GM18858 (cell line): ENCODE measurements around the gene DLX3.
"Not testable (repeated sequence)": the region's sequence is repeated elsewhere in the genome, so short reads cannot be mapped to it uniquely, and the experiment has no call there.

Experiments used
- ATAC-seq: cut with Tn5 transposase; IDR thresholded peaks from one replicate; pipeline ENCODE4 v1.9.1; 2021; ENCODE audit not compliant: unreplicated experiment

DLX3 gene

DNA sequence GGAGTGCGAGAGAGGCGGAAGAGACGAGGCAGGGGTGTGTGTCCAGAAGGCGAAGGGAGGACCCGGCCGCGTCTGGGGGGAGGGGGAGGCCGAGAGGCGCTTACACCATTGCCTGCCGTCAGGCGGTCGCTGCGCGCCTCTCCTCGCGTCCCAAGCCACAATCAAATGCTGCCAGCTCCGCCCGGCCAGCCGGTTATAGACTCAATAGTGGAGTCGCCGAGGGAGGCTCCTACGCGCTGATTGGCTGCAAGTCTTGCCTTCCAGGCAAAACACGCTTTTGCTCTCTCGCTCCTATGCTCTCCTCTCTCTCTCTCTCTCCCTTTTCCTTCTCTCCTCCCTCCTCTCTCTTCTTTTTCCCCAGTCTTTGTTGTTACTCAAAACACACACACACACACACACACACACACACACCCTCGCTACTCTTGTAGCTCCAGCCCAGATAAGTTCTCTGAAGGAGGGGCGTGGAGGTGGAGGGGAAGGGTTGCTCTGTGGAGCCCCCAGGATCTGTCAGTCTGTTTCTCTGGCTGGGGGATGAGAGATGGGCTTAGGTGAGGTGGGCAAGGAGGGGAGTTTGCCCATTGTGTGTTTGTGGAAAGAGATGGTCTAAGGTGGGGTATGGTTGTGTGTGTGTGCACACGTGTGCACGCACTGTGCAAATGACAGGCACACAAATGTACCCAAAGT, at the start of gene DLX3:
Gene DLX3 (minus strand): TSS at position 170 of the 684 bp plus-strand sequence. CDS start 226 bp downstream, outside the sequence.
- no peak for ATAC-seq

DNA sequence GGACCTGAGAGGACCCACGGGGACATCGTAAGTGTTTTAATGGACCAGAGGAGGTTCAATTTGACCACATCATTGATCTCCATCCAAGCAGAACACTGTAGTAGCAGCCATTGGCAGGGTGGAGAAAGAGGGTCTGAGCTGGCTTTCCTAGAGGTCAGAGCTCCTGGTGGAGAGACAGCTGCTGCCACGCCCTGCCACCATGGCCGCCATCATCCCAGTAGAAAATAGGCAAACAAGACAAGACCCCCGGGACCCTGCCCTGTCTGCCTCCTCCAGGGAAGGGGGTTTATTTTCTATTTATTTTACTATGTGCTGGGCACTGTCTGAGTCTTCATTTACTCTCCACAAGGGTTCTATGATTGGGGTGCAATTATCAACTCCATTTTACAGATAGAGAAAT, 49.5 kb upstream of the DLX3 start:
- ATAC-seq: no peak

DNA sequence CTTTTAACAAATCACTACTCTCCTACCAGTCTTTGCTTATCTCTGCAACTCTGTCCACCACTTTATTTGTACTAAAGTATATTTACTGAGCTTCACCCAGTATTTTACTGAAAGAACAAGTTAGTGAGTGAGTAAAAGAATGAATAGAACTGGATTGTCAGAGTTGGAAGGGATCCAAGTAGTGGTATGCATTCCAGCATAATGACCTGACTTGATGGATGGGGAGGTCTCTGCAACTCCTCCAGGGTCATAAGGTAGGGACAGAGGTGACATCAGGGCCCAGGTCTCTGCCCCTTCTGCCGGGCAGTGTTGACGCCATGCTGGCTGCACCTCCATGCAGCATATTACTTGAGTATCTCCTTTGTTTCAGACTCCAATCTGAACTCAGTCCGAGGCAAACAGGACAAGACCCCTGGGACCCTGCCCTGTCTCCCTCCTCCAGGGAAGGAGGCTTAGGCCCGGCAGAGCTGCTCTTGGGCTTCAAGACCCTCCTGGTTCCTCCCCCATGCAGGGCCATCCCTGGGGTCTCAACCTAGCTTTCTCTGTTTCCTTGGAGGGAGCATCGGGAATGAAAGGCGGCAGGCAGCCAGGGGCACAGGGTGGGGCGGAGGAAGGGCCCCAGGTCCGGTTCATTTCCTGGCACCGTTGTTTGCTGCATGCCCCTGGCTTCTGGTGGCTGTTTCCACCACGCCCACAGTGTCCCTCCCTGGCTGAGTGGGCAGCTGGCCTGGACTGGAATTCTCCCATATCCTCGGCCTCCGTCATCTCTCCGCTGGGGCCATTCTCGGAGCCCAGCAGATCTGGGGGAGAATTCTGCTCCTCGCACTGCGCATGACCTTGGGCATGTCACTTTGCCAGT, 48.5 kb upstream of the DLX3 start:
- ATAC-seq: no peak

DNA sequence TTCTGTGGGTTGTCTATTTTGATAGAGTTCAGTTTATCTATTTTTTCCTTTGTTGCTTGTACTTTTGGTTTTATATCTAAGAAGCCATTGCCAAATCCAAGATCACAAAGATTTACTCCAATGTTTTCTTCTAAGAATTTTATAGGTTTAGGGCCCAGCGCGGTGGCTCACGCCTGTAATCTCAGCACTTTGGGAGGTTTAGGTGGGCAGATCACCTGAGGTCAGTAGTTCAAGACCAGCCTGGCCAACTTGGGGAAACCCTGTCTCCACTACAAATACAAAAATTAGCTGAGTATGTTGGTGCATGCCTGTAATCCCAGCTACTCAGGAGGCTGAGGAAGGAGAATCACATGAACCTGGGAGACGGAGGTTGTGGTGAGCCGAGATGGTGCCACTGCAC, 47.2 kb upstream of the DLX3 start:
- ATAC-seq: no peak

DNA sequence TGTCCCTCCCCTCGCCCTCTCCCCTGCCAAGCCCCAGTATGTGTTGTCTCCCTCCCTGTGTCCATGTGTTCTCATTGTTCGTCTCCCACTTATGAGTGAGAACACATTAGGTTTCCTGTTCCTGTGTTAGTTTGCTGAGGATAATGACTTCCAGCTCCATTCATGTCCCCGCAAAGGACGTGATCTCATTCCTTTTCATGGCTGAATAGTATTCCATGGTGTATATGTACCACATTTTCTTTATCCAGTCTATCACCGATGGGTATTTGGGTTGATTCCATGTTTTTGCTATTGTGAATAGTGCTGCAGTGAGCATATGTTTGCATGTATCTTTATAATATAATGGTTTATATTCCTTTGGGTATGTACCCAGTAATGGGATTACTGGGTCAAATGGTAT, 45.5 kb upstream of the DLX3 start:
- ATAC-seq: not testable (repeated sequence)

DNA sequence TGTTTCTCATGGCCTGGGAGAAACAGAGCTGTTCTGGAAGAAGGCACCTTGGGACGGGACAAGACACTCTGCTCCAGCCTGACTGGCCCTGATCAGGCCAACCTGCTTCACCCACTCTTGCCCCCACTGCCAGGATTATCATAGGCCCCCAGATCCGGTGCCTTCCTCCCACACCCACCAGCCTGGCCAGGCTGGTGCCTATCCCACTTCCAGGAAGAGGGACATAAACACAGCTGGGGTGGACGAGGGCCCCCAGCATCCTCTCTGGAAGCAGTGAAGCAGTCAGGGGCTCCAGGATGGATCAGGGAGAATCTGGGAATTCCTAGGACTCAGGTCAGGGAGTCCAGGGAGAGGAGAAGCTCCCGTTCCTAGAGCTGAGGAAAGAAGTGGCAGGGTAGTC, 44.0 kb upstream of the DLX3 start:
- ATAC-seq: no peak

DNA sequence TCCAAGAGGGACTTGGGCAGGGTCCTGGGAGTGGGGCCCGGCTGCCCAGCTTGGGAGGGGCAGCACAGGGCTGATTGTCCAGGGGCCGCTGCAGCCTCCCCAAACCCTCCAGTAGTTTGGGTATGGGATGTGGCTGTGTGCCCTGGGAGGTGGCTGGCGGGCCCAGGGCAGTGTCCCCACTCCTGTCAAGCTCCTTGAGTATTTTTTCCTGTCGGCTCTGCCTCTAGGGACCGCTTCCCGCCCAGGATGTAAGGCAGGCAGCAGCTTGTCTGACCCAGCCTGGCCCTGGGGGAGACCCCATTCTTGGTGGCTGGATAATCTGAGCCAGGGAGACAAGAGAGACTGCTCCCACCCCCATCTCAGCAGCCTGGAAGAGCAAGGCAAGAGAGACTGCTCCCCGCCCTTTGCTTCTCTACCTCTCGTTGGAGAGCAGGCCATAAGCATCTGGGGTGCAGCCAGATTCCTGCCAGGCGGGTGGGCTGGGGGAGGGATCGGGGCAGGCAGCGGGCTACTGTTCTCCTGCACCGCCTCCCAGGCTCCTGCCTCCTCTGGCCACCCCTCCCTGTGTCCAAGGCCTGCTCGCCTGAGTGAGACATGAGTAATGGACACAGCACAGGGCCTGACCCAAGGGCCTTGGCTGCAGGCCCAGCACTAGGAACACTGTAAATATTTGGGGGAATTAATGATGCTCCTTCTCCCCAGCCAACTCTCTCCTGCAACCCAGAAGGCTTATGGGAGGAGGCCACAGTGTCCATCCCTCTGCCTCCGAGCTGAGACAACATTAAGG, 42.5 kb upstream of the DLX3 start:
- ATAC-seq: no peak

DNA sequence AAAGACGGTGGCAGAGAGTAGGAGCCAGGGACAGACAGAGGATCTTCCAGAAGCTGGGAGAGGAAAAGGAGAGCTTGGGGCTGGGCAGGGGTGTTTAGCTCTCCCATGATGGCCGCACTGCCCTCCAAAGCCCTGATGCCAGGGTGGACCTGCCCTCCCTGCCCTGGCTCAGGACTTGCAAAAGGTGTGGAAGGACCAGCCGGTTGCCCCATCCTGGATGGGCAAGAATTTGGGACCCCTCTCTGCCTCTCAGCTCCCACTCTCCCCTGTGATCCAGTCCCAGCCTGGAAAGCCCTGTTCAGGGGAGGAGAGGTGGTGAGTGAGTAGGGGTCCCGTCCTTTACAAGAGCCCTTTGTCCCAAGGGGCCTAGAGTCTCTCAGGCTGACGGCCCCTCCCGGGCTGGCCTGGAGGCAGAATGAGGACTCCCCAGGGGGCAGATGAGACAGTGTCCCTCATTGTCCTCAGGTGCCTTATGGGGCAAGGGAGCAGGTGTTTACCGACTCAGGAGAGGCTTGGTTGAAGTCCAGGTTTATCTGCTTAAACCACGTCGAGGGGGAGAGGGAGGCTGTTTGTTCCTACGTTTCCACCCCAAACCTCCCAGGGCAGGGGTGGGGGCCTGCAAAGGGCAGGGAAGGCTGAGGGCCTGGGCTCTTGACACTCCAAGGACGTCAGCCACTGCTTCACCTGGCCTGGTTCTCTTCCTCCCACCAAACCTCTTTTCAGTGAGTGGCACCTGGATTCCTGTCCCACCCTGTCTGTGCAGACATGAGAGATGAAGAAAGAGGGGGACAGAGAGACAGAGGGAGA, 41.6 kb upstream of the DLX3 start:
- no peak for ATAC-seq

DNA sequence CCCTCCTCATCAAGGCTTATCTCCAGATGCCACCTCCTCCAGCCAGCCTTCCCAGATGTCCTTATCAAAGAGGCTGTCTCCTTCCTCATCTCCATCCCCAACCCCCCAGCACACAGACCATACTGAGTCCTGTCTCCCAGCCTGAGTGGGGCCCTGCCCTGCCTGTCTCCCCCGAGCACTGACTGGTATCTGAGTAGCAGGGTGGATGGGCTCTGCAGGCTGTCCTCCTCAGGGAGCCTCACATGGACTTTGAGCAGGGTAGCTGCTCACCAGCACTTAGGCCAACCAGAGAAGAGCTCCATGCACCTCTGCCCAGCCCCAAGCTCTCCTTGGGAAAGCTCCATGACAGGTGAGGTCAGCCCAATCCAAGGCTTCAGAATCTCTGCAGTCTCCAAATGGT, 40.9 kb upstream of the DLX3 start:
- no peak for ATAC-seq

DNA sequence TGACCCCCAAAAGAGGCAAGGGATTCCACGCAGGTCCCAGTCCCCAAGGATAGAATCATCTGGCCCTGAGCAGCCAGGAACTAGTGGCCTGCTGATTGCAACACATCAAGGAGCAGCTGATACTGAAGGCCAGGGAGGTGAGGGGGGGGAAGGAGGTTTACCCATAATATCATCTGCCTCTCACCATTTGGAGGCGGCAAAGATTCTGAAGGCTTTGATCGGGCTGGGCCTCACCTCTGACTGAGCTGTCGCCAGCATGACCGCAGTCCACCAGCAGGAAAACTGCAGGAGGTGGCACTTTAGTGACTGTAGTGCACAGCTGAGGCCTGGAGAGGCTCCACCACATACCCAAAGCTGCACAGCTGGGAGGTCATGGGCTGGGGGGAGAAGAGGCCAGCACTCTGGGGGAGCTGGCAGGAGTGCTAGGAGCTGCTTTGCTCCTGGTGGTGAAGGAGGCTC, 40.4 kb upstream of the DLX3 start:
- no peak for ATAC-seq

DNA sequence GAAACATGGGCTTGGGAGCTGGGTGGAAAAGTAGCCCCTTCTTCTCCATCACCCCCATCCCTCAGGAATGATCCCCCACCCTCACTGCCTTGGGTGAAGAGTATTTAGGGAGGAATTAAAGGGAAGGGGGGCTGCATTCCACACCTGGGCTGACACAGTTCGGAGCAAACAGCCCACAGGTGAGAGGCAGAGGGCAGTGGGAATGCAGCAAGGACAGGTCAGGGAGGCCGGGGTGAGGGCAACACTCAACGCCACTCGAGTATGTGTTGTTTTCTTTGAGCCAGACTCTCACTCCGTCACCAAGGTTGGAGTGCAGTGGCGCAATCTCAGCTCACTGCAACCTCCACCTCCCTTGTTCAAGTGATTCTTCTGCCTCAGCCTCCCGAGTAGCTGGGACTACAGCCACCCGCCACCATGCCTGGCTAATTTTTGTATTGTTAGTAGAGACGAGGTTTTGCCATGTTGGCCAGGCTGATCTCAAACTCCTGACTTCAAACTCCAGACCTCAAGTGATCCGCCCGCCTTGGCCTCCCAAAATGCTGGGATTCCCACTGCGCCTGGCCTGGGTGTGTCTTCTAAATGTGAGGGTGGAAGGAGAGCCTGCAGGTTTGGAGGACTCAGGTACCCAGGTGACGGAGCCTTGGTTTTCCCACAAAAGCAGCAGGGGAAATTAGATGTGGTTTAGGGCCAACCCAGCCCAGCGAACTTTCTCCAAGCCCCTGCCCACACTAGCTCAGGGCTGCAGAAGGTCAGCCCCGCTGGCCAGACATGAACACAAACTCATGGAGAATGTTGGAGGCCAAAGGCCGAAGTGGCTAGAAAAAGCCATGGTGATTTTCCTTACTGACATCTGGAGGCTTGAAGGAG, 39.7 kb upstream of the DLX3 start:
- no peak for ATAC-seq

DNA sequence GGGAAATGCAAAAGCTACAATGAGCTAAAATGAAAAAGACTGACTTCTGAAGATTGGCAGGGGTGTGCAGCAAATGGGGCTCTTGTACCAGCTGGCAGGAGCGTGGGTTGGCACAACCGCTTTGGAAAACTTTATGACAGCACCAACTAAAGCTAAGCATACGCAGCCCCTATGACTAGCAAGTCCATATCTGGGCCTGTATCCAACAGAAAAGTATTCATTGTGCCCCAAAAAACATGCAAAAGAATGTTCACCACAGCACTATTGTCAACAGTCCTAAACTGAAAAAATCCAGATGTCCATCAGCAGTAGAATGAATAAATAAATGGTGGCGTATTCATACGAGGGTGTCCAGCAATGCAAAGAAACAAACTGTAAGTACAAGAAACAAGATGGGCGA, 38.3 kb upstream of the DLX3 start:
- ATAC-seq: no peak

DNA sequence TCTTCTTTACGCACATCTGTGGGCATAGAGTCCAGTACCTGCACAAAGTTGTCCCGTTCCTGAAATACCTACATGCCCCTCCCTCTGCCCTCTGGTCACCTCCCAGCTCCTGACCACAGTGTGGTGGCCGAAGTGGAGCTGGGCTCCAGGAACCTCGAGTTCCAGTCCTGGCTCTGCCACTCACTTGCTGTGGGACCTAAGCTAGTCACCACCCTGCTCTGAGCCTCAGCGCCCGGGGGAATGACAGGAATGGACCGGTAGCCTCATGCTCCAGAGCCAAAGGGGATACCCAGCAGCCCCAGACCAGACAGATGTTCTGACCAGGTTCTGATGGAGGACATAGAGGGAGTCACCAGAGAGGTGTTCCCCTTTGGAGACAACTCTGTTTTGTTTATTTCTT, 34.2 kb upstream of the DLX3 start:
- ATAC-seq: no peak

DNA sequence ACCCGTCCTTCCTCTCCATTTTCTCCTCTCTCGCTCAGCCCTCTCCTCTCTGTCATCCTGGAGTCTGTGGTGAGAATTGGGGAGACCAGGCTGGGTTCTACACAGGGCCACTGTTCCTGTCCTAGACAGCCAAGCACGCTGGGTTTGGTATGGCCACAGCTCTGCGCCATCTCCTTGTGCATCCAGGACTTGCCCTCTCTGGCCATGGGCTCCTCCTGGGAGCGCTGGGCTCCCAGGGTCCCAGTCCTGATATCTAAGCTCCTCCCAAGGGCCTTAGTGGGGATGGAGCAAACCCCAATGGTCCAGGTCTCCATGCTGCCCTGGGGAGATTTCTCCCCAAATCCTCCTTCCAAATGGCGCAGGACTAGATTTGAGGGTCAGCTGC, 33.7 kb upstream of the DLX3 start:
- no peak for ATAC-seq

DNA sequence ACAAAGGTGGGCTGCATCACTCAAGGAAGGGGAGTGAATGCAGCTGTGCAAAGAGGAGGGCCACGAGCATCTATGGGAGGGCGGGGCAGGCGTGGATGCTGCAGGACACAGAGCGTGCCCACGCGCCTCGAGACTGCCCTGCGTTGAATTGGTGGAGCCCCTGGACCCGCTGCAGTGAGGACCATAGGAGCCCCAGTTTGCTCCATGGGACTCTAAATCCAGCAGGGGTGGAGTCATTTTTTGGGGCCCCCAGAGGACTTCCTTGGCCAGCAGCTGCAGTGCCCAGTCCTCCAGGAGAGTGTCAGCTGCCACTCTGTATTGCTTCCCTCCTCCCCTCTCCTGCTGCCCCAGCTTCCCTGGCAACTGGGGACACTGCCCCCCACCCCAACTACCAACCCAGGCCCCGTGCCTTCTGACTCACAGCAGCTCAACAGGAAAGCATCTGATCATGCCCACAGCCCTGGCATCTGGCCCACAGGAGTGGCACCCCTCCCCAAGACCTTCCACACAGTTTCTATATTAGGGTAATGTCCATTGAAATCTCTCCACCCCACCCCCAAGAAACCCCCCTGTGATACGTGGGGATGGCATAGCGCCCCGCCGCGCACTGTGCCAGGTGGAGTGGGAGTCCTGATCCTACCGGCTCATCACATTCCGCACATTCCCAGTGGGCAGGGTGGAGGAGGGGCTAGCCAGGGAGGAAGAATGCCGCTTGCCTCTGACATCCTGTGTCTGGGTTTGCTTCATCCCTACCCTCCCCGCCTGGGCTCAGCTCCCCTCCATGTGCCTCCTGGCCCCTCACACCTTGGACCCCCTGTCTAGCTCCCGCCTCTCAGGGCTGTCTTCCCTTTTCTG, 33.1 kb upstream of the DLX3 start:
- no peak for ATAC-seq

DNA sequence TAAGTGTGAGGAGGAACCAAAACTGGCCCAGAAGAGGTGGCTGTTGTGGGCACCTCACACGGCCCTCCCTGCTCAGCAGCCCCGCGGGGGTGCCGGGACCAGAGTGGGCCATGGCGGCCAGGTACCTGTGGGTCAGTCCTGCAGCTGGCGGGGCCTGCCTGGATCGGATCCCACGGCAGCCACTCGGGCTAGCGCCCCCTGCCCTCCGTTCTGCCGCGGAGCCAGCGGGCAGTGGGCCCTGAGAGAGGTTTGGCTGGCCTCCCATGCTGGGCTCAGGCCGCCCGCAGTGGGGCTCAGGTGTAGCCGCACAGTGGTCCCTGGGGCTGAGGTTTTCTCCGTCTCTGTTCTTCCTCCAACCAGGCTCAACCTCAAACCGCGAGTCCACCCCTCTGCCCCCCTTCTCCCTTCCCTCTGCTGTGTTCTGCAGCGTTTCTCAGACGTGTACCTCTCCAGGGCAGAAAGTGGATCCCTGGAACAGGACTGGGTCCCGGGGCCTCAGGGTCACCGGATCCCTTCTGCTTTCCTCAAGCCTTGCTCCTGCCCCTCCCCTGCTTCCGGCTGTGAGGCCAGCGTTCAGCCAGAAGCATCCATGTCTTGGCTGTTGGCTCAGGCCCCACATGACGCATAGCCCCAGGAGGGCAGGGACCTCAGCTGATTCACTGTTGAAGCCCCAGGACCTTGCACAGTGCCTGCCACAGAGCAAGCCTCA, 32.3 kb upstream of the DLX3 start:
- ATAC-seq: no peak

DNA sequence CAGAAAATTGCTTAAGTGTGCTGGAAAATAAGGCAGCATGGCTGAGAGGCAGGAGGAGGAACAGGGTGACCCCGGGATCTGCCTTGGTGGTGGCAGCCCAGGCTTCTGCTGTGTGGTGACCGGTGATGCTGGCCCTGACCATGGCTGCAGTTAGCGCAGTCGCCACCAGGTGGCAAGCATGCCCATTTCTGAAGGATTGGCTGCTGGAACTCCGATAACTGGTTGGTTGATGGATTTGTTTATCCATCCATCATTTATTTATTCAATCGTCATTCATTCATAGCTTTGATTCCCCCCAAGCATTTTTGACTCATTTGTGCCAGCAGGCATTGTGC, 31.8 kb upstream of the DLX3 start:
- no peak for ATAC-seq

DNA sequence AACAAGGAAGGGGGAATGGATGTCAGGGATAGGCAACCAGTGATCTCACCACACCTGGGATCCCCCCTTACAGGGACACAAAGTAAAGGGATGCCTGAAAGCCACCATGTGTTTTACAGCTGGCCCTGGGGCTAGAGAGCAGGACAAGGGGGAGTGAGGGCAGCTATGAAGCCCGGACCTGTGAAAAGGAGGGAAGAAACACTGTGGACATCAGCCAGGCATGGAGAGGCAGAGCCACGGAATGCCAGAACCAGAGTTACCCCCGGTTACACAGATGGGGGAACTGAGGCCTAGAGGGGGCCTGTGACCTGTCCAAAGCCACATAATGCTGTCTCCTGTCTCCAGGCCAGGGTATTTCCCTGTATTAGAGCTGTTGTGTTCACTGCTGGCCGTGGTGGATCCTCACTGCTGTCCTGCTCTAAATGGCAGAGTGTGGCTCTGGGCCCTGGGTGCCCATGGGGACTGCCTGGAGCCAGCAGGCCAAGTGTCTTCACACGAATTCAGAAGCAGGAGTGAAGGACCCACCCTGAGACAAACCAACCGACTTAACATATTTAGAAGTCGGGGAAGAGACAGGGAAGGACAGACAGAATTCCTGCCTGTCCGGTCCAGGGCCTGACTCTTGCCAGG, 31.1 kb upstream of the DLX3 start:
- ATAC-seq: no peak
